AG04450 (cell line): ENCODE measurements around the gene ZNF19. TPM values are rescaled to one million over a fixed set of nuclear protein-coding genes. Genes with fewer than 3 reads are reported as not detected.

Experiments used
- CTCF ChIA-PET: fragments of 300-600, 350-600 bp; formaldehyde crosslinking; extraction: SDS; loops from one replicate; lab custom pipeline; 2022; ENCODE audit warnings: antibody characterized with exemption, inconsistent platforms; lab: Charles Lee
- POLR2A ChIA-PET: fragments of 350-600 bp; formaldehyde crosslinking; extraction: SDS; loops from one replicate; lab custom pipeline; 2021; ENCODE audit warnings: antibody characterized with exemption, inconsistent platforms; lab: Yijun Ruan, JAX
- DNase-seq: peaks from one replicate; pipeline ENCODE4 v3.0.0-alpha.2; 2011; ENCODE audit warnings: low read depth, low spot score
- H3K27ac ChIP-seq: one replicate; pipeline ENCODE4 v1.5.1; 2012; ENCODE audit warnings: low read depth, low read length, control low read depth
- H3K27me3 ChIP-seq: one replicate; pipeline ENCODE4 v1.6.0; 2012; ENCODE audit warnings: low read length; ENCODE audit not compliant: control insufficient read depth, insufficient read depth
- H3K4me3 ChIP-seq: 2 replicates; pipeline ENCODE4 v1.5.1; 2011; ENCODE audit warnings: mild to moderate bottlenecking, low read depth, low read length, control low read depth
- H3K9me3 ChIP-seq: 2 replicates; pipeline ENCODE4 v1.5.1; 2012; ENCODE audit warnings: low read length; ENCODE audit not compliant: control insufficient read depth, insufficient read depth
- polyA plus RNA-seq: library from polyadenylated mRNA; depleted of rRNA; stranded (reverse); fragments of >200 nt; gene quantifications from 2 replicates; pipeline ENCODE4 v1.2.3, GENCODE V29; 2011
- TF ChIP-seq, protein P1 (sequence below): IDR thresholded peaks from 2 replicates; pipeline ENCODE4 v1.5.1; 2011; ENCODE audit warnings: low read depth, low read length, control low read depth, inconsistent platforms

Gene ZNF19
- polyA plus RNA-seq, 1 experiment = 2.0 TPM

DNA sequence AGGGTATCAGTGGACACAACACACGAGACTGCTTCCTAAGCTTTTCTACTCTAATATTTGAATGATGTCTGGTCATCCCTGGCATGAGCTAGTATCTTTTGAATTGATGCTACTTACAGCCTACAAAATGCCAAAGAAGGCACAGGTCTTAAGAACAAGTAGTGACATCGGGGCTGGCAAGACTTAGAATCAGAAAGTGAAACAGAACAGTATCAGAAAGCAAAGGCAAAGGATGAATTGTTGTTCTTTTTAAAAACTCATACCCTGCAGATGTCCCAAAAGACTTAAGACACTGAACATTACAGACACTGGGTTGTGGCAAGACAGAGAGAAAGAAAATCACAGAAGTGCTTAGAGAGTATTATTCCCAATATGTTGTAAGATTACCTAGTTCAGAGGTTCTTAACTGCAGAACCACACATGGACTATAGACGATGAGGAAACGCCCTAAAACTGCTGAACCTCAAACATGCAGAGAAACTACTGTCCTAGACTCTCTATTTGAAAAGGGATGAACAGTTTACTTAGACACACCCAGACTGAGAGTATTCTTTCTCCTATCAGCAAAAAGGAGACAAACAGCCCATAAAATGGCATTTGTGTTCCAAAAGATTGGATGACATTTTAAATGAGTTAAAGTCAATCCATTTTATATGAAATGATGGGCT is 12.5 kb downstream of the ZNF19 start:
- ChIA-PET POLR2A (no interaction called here), CTCF (interaction anchor here (1.3 kb wide), 1 partner anchor 12 kb away, joined by 3 read pairs; no protein-coding TSS in a partner anchor)
- no peak for DNase-seq

DNA sequence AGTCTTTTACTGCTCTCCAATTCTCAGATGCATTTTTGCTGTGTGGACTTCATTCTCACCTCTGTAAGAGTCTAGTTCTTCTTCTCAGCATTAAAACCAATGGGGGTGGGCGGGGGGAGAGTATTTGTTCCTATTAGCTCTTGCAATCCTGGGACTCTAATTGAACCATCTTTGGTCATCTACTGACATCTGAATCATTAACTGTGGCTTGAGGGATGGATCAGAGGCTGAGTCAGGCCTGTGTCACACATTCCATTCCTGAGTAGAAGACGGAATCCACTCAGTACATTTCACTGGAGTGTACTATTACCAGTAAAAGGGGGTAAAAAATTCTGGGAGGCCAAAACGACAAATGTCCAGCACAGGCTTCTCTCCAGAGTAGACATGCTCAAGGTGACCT is 14.3 kb downstream of the ZNF19 start:
- peak overlapping the region; percentile 53 for H3K27ac ChIP-seq
- no peak overlapping the region for H3K4me3 ChIP-seq
- TF ChIP-seq, protein P1, sequence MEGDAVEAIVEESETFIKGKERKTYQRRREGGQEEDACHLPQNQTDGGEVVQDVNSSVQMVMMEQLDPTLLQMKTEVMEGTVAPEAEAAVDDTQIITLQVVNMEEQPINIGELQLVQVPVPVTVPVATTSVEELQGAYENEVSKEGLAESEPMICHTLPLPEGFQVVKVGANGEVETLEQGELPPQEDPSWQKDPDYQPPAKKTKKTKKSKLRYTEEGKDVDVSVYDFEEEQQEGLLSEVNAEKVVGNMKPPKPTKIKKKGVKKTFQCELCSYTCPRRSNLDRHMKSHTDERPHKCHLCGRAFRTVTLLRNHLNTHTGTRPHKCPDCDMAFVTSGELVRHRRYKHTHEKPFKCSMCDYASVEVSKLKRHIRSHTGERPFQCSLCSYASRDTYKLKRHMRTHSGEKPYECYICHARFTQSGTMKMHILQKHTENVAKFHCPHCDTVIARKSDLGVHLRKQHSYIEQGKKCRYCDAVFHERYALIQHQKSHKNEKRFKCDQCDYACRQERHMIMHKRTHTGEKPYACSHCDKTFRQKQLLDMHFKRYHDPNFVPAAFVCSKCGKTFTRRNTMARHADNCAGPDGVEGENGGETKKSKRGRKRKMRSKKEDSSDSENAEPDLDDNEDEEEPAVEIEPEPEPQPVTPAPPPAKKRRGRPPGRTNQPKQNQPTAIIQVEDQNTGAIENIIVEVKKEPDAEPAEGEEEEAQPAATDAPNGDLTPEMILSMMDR = no peak
- CTCF ChIA-PET = interaction anchor here (1.3 kb wide), 2 partner anchors 11 to 25 kb away, joined by 3 to 4 read pairs; no protein-coding TSS in a partner anchor
- H3K9me3 ChIP-seq = no peaks in the 10 kb centered on the region; the same call in 1 of the 2 replicates
- POLR2A ChIA-PET = interaction anchor here (0.7 kb wide), 1 partner anchor 13 kb away, joined by 3 read pairs; the partner anchor contains the start of gene ZNF23
- H3K27me3 ChIP-seq = no peaks in the 10 kb centered on the region
- peak; percentile 63 for DNase-seq

More for the DNA sequence above, 12.5 kb downstream of the ZNF19 start:
- TF ChIP-seq, protein P1 = no peak
- Histone ChIP-seq H3K27ac (no peak overlapping the region), H3K27me3 (no peaks in the 10 kb centered on the region), H3K9me3 (no peaks in the 10 kb centered on the region; the same call in 1 of the 2 replicates), H3K4me3 (no peak overlapping the region)

DNA sequence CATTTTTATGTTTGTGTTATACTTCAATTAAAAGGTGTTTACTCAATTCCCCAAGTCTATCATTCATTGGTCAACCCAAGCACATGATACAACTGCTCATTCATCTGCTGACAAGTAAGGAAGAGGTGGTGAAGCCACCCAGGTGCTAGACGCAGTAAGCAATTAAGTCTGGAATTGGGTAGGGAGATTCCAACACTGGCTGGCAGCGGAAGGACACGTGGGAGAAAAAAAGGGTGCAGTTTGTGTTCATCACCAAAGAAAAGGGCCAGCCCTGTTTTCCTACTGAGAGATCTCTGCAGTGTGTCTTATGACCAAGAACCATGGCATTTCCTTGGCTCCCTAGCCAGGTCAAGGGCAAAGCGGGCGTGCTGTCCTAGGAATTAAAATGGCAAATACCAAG is 15.2 kb downstream of the ZNF19 start:
- H3K27ac ChIP-seq = no peak overlapping the region
- POLR2A ChIA-PET = no interaction called here
- DNase-seq = no peak
- H3K9me3 ChIP-seq = no peaks in the 10 kb centered on the region; the same call in 1 of the 2 replicates
- CTCF ChIA-PET = interaction anchor here (1.3 kb wide), 1 partner anchor 26 kb away, joined by 4 read pairs; no protein-coding TSS in a partner anchor
- H3K4me3 ChIP-seq = no peak overlapping the region
- TF ChIP-seq, protein P1 = no peak
- H3K27me3 ChIP-seq = no peaks in the 10 kb centered on the region

DNA sequence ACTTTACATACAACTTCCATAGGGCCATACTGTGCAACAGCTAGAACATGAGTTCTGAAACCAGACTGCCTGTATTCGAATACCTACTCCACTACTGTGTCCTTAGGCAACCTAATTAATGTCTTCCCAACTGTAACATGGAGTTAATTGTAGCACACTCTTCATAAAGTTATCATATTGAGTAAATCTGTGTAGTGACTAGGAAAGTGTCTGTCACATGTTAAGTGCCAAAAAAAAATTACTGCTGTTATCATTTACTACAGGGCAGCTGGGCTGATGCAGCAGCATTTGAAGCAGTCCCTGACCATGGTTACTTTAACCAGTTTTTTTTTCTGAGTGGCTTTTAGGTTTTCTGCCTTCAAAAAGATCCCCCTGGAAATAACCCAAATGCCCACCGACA is 16.2 kb downstream of the ZNF19 start:
- Histone ChIP-seq H3K27me3 (no peaks in the 10 kb centered on the region), H3K9me3 (no peaks in the 10 kb centered on the region; the same call in 1 of the 2 replicates), H3K4me3 (no peak overlapping the region), H3K27ac (no peak overlapping the region)
- CTCF ChIA-PET = no interaction called here
- POLR2A ChIA-PET = no interaction called here
- DNase-seq = no peak
- TF ChIP-seq, protein P1 = no peak

GRCh38 chr16:71472051-71472450 is 17.1 kb downstream of the ZNF19 start:
- no peak for DNase-seq
- CTCF ChIA-PET = no interaction called here
- H3K4me3 ChIP-seq = no peak overlapping the region
- POLR2A ChIA-PET = no interaction called here
- TF ChIP-seq, protein P1 = no peak
- no peaks in the 10 kb centered on the region for H3K27me3 ChIP-seq
- H3K27ac ChIP-seq = no peak overlapping the region
- H3K9me3 ChIP-seq = no peaks in the 10 kb centered on the region; the same call in 1 of the 2 replicates
